ENCODE data around the gene NEMF.
"Not testable (repeated sequence)": the region's sequence is repeated elsewhere in the genome, so short reads cannot be mapped to it uniquely, and the experiment has no call there.

NEMF gene, protein sequence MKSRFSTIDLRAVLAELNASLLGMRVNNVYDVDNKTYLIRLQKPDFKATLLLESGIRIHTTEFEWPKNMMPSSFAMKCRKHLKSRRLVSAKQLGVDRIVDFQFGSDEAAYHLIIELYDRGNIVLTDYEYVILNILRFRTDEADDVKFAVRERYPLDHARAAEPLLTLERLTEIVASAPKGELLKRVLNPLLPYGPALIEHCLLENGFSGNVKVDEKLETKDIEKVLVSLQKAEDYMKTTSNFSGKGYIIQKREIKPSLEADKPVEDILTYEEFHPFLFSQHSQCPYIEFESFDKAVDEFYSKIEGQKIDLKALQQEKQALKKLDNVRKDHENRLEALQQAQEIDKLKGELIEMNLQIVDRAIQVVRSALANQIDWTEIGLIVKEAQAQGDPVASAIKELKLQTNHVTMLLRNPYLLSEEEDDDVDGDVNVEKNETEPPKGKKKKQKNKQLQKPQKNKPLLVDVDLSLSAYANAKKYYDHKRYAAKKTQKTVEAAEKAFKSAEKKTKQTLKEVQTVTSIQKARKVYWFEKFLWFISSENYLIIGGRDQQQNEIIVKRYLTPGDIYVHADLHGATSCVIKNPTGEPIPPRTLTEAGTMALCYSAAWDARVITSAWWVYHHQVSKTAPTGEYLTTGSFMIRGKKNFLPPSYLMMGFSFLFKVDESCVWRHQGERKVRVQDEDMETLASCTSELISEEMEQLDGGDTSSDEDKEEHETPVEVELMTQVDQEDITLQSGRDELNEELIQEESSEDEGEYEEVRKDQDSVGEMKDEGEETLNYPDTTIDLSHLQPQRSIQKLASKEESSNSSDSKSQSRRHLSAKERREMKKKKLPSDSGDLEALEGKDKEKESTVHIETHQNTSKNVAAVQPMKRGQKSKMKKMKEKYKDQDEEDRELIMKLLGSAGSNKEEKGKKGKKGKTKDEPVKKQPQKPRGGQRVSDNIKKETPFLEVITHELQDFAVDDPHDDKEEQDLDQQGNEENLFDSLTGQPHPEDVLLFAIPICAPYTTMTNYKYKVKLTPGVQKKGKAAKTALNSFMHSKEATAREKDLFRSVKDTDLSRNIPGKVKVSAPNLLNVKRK

DNA sequence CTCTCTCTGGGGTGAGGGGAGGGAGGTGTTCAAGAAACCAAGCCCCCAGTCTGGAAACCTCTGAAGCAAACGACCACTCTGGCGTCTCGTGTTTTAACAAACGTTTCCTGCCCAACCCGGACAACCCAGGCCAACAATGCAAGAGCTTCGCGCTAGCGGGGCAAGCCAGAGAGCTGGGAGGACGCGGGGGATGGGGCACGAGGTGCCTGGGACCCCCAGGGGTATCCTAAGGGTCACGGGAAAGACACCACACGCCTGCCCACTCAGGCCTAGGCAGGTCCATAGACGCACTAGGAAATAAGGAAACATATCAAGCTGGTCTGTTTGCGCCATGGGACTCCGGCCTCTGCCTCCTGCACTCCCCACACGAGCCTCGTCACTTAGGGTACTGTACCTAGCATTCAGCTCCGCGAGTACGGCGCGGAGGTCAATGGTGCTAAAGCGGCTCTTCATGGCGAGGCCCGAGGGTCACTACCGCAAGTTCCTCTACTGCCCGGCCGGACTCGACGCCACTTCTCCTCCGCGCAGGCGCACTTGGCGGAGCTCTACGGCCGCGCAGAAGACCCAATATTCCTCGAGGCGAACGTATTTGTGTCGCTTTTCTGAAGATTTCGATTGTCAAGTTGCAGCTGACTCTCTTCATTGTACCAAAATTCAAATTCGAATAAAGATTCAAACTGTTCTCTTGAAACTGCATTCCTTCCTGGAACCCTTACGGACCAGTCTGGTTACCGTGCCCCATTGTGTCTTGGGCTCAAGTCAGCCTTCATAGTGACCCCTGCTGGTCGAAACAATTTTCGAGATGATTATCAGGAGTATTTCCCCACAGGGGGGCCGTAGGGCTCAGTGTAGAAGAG lies at the start of gene NEMF:
Gene NEMF, minus strand, starts transcription at position 488 of the 857 bp plus-strand sequence. Its CDS starts 35 bp downstream, at position 453.
- peak; percentile 93 for FAIRE-seq
- DNase-seq (ENCODE audit: insufficient read length, low spot score) = no peak

DNA sequence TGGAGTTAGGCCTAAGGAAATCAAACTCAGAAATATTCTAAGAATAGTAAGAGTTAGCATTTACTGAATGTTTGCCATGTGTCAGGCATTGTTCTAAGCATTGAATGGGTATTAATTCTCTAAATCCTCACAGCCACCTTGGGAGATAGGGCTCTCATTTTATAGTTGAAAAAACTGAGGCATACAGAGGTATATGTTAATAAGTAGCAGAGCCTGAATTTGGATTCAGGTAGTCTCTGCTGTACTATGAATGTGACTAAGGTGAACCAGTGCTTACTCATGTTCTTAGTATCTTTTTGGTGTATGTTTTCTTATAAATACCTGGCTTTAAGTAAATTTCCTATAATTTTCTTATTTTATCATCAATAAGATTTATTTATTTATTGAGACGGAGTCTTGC lies 48.4 kb upstream of the NEMF start:
- DNase-seq (ENCODE audit: insufficient read length, low spot score) (no peak), FAIRE-seq (no peak)

DNA sequence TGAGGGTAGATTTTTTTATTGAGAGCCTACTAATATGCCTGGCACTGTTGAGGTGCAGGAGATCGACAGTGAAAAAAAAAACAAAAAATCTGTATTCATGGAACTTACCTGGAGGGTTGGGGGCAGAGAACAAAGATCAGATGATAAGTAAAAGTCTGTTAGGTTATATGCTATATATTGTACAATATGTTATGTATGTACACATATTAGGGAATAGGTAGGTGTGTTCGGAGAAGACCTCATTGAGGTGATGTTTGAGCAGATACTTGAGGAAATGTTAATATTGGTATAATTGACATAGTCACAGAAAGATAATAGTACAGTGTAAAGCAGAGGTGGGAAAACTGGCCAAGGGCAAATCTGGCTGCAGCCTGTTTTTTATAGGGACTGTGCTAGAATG lies 45.9 kb upstream of the NEMF start:
- no peak for FAIRE-seq
- no peak for DNase-seq (ENCODE audit: insufficient read length, low spot score)

DNA sequence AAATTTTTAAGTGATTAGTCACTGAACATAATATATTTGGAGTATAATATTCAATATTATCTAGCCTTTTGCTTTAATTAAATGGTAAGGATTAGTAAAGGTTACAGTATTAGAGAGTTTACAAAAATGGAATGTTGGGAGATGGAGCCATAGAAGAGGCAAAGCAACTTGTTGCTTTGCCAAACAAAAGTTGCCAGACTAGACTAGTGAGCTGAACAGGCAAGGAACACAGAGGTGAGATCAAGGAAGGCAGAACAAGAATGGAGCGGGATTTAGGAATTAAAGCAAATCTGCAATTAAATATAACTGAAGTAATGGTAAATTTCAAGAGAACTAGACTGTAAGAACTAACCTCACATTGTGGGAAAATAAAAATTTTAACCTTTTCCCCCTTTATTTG lies 45.4 kb upstream of the NEMF start:
- FAIRE-seq (peak; percentile 79), DNase-seq (ENCODE audit: insufficient read length, low spot score) (no peak)

DNA sequence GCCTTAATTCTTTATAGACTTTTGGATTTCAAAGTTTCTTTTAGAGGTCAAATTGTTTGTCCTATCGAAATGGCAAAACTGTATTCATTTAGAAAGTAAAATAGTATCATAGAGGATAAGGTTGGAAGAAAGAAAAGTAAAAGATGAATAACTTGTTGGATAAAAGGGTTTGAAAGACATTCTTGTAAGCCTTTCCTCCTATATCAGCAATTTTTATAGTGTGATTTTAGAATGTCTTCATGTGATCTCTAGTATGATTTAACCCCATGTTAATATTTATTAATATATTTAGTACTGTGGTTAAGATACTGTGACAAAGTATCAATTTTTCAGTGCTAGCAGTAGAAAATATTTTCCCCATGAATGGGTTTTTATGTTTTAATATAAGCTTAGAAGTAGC lies 44.8 kb upstream of the NEMF start:
- FAIRE-seq (no peak), DNase-seq (ENCODE audit: insufficient read length, low spot score) (no peak)

DNA sequence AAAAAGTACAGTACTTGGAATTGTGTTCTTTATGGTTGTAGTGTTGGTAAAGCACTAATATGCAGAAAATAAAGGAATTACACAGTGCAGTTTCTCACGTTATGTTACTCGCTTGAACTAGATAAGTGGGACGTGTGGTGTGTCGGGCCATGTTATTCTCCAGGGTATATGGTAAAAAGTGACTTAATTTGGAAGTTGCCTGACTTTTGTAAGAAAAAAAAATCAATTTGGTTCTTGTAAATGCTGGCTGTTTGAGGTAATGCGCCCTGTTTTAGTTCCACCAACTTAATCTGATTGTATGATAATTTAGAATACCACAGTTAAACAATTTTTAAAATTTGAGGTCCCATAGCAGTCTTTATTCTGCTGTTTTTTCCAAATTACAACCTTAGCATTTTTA lies 44.4 kb upstream of the NEMF start:
- FAIRE-seq (peak; percentile 57), DNase-seq (ENCODE audit: insufficient read length, low spot score) (no peak)

DNA sequence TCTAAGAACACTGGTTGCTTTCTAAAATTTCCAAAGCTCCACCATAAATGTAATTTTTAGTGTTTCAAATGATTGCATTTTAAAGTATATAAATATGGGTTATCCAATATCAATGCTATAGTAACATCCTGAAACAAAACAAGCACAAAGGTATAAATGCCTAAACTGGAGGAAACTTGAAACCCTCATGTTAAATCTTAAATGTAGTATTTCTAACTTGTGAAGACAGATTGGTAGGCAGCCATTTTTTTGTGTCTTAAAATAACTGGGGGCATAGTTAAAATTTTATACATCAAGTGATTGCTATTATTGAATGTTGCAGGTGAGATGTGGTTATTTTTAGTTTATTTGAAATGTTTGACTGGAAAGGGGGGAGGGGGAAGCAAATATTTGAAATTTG lies 43.7 kb upstream of the NEMF start:
- FAIRE-seq = peak; percentile 73
- DNase-seq (ENCODE audit: insufficient read length, low spot score) = not testable (repeated sequence)

DNA sequence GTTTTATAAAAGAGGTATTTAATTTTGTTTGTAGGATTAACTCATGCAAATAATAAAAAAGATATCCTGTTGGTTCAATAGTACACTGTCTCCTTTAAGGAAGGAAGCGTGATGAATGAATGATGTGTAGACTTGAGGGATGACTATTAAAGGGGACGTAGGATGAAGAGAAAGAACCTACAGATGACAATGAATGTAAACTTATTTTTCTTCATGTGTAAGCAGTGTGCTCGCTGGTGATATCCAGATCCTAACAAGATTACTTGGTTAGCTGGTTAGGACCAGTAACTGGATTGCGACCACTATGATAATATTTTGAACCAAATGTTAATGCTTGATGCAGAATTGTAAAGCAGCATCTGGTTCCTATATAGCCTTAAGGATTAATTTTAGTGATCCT lies 42.9 kb upstream of the NEMF start:
- FAIRE-seq (peak; percentile 87), DNase-seq (ENCODE audit: insufficient read length, low spot score) (no peak)

DNA sequence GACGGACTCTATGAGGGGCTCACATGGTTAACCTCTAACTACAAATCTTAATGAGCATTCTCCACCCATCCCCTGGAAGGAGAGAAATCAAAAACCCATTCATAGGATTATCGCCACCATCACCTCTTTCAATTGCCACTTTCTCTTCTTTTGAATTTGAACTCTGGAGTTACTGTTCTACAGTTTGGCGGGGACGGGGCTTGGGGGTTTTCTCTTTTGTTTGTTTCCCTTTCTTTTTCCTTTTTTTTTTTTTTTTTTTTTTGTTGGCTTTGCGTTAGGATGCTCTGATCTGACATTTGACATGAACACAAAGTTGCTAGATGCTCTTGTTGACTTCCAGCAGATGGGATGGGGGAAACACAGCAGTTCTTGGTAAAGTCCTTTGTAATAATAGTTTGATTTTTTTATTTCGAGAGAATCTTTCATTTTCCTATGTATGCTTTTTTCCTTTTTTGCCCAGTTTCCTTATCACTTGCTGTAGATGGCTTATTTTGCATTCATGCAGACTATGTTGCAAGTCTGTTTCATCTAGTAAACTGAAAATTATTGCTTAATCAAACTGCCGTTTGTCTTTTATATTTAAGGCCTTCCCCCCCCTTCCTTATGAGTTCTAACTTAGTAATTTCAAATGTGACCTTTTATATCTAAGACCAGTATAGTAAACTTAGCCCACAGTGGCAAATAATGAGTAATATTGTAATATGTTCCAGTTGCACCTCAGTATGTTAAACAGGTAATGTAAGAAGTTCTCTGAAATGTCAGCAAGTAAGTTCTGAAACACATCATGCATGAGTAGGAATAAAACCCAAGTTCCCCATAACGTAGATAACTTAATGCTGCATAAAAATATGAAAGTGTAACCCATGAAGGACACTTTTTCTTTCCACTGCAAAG lies 41.9 kb upstream of the NEMF start:
- peak; percentile 78 for FAIRE-seq
- not testable (repeated sequence) for DNase-seq (ENCODE audit: insufficient read length, low spot score)

DNA sequence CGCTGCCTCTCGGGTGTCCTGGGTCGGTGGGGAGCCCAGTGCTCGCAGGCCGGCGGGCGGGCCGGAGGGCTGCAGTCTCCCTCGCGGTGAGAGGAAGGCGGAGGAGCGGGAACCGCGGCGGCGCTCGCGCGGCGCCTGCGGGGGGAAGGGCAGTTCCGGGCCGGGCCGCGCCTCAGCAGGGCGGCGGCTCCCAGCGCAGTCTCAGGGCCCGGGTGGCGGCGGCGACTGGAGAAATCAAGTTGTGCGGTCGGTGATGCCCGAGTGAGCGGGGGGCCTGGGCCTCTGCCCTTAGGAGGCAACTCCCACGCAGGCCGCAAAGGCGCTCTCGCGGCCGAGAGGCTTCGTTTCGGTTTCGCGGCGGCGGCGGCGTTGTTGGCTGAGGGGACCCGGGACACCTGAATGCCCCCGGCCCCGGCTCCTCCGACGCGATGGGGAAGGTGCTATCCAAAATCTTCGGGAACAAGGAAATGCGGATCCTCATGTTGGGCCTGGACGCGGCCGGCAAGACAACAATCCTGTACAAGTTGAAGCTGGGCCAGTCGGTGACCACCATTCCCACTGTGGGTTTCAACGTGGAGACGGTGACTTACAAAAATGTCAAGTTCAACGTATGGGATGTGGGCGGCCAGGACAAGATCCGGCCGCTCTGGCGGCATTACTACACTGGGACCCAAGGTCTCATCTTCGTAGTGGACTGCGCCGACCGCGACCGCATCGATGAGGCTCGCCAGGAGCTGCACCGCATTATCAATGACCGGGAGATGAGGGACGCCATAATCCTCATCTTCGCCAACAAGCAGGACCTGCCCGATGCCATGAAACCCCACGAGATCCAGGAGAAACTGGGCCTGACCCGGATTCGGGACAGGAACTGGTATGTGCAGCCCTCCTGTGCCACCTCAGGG lies 41.0 kb upstream of the NEMF start:
- DNase-seq (ENCODE audit: insufficient read length, low spot score) (peak; percentile 36), FAIRE-seq (peak; percentile 64)

DNA sequence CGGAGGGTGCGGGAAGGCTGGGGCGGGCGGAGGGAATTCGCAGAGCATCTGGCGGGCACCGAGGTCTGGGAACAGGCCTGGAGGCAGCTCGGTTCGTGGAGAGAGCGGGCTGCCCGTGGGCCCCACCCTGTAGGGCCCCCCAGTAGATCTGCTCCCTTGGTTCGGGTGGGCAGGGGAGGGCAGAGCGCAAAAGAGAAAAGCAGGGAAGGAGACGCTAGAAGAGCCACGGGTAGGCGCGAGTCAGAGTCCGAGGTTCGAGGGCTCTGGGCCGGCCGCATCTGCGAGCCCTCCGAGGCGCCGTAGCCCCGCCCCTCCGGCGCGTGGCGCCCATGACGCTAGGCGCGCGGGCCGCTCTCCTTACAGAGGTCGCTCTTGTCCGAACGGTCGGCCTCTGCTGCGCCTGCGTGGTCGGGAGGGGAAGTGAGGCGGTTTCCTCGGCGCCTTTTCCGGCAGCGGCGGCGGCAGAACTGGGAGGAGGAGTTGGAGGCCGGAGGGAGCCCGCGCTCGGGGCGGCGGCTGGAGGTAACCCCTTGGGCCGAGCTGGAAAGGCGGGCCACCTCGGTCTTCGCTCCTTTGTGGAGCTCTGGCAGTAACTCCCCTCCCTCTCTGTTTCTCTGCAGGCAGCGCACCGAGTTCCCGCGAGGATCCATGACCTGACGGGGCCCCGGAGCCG lies 40.2 kb upstream of the NEMF start, which contains the start of gene ARF6:
Gene ARF6, plus strand, starts transcription at position 447 of the 673 bp plus-strand sequence. CDS start 655 bp downstream, outside the sequence.
- DNase-seq (ENCODE audit: insufficient read length, low spot score) (peak; percentile 86), FAIRE-seq (peak; percentile 78)

DNA sequence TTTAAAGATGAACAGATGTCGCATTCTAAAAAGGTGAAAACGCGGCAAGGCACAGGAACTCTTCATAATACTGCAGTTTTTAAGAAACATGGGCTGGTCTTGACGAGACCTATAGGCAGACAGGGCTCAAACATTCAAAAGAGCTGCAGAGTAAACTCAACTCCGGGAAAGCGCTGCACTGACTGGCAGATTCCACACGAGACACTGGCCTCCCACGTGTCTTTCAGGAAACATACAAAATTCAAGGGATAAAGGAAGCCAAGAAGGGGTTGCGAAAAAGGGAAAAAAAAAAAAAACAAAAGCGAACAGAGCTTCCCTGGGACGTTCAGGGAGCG lies 39.7 kb upstream of the NEMF start:
- no peak for DNase-seq (ENCODE audit: insufficient read length, low spot score)
- peak; percentile 86 for FAIRE-seq

DNA sequence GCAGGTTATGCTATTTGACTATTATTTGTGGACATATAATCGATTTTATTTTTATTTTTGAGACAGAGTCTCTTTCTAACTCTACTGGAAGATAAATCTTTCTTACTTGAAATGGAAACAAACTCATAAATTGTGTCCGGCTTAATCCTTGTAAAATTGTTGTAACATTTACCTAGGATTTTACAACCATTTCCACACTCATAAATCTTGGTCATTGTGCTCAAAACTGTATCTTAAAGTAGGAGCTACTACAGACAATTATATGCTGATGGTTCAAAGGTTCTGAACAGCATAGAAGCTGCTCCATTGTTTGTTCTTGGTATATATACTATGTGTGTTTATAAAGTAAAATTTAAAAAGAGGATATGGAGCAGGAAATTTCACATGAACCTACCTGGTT lies 35.7 kb upstream of the NEMF start:
- FAIRE-seq (no peak), DNase-seq (ENCODE audit: insufficient read length, low spot score) (no peak)

DNA sequence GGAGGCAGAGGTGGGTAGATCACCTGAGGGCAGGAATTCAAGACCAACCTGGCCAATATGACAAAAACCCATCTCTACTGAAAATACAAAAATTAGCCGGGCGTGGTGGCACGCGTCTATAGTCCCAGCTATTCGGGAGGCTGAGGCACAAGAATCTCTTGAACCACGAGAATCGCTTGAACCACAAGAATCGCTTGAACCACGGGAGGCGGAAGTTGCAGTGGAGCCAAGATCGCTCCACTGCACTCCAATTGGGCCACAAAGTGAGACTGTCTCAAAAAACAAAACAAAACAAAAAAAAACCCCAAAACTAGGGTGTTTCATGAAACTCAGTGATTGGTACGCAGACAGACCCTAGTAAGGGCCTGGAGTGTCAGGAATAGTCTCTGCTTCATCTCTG lies 33.9 kb upstream of the NEMF start:
- no peak for DNase-seq (ENCODE audit: insufficient read length, low spot score)
- FAIRE-seq = no peak

DNA sequence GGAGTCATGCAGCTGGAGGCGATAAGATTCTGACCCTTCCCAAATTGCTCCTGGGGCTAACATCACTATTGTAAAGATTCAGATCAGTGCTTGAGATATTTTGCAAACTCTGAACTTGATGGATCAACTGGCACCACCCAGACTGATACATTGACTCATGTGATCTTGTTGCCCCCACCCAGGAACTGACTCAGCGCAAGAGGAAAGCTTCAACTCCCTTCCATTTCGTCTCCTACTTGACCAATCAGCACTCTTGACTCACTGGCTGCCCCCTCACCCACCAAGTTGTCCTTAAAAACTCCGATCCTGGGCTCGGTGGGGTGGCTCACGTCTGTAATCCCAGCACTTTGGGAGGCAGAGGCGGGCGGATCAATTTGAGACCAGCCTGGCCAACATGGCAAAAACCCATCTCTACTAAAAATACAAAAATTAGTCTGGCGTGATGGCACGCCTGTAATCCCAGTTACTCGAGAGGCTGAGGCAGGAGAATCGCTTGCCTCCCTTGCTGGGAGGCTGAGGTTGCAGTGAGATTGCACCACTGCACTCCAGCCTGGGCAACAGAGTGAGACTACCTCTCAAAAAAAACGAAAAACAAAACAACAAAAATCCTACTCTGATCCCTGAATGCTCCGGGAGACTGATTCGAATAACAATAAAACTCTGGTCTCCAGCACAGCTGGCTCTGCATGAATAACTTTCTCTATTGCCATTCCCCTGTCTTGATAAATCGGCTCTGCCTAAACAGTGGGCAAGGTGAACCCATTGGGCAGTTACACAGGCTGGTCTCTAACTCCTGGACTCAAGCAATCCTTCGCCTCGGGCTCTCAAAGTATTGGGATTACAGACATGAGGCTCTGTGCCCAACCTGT lies 30.5 kb upstream of the NEMF start:
- FAIRE-seq = no peak

DNA sequence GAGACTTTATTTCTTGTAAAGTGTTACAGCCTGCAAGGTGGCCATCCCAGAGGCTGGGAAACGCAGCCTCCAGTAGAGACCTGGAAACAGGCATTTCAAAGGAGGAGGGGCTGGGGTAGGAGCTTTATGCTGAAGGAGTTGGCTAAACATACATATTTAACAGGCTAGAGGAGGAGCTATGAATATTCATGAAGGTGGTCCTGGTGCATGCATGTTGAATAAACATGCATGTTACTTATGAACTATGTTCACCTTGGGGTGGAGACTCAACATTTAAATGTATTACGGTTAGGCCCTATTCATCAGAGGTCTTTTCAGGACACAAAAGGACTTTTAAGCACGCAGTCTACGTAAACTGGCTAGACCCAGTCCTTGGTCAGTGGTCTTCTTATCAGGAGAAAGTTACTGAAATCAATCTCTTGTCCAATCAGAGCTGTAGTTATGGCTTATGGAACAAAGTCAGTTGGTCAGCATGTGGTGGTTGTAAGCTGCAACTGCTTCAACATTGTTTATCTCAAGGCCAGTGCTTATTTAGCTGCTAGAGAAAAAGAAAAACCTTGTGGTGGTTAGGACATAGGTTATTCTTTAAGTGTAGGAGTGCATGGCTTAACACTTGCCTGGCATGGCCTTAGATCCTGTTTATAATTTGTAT lies 28.9 kb upstream of the NEMF start:
- DNase-seq (ENCODE audit: insufficient read length, low spot score) = no peak
- no peak for FAIRE-seq

More for the DNA sequence above, 30.5 kb upstream of the NEMF start:
- no peak for DNase-seq (ENCODE audit: insufficient read length, low spot score)

Measured in GM19239 (cell line).